ENCODE measurements around the gene LPCAT2.

DNA sequence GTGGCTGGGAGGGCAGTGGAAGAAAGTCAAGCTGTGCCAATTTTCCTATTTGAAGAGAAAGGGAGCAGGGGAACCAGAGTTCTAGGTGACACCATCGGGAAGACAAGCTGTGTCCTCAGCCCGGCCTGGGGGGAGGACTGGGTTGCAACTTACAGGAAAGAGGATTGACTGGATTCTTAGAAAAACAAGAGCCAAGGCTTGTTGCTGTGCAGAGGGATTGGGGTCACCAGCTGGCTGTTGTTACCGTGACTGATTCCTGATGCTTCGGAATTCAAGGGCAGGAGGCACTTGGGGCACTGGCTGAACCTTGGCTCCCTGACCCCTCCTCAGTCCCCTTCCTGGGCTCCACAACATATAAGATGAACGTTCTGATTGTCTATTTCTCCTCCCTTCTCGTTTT, 46.6 kb upstream of the LPCAT2 start:
- TF ChIP-seq, protein P1, sequence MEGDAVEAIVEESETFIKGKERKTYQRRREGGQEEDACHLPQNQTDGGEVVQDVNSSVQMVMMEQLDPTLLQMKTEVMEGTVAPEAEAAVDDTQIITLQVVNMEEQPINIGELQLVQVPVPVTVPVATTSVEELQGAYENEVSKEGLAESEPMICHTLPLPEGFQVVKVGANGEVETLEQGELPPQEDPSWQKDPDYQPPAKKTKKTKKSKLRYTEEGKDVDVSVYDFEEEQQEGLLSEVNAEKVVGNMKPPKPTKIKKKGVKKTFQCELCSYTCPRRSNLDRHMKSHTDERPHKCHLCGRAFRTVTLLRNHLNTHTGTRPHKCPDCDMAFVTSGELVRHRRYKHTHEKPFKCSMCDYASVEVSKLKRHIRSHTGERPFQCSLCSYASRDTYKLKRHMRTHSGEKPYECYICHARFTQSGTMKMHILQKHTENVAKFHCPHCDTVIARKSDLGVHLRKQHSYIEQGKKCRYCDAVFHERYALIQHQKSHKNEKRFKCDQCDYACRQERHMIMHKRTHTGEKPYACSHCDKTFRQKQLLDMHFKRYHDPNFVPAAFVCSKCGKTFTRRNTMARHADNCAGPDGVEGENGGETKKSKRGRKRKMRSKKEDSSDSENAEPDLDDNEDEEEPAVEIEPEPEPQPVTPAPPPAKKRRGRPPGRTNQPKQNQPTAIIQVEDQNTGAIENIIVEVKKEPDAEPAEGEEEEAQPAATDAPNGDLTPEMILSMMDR (IDR thresholded peaks at IDR 0.05): no peak
- no peak for TF ChIP-seq EZH2 (IDR thresholded peaks at IDR 0.05; ENCODE audit: borderline replicate concordance, insufficient read depth, low read depth, low read length, poor library complexity, severe bottlenecking)

All from B cell (primary cell).